GM18526 (cell line): ENCODE measurements around the gene CCDC192.

Experiments
- POLR2A ChIP-seq: IDR thresholded peaks from 3 replicates; pipeline ENCODE4 v1.6.1; 2011; ENCODE audit not compliant: insufficient read length; ENCODE audit errors: extremely low read depth

CCDC192 gene

GRCh38 chr5:127910307-127910956 is 207.2 kb downstream of the CCDC192 start:
- no peak for TF ChIP-seq POLR2A

GRCh38 chr5:127911619-127912018 is 208.4 kb downstream of the CCDC192 start:
- no peak for TF ChIP-seq POLR2A

GRCh38 chr5:127912411-127912810 is 209.2 kb downstream of the CCDC192 start:
- TF ChIP-seq POLR2A, result no peak

- TF ChIP-seq POLR2A, result no peak
Measured at GRCh38 chr5:127916885-127917573, 213.8 kb downstream of the CCDC192 start.

GRCh38 chr5:127919006-127919796 is 216.0 kb downstream of the CCDC192 start:
- TF ChIP-seq POLR2A, result no peak

GRCh38 chr5:127919818-127920217 is 216.6 kb downstream of the CCDC192 start:
- no peak for TF ChIP-seq POLR2A

GRCh38 chr5:127920936-127921335 is 217.7 kb downstream of the CCDC192 start:
- no peak for TF ChIP-seq POLR2A

GRCh38 chr5:127922603-127923002 is 219.4 kb downstream of the CCDC192 start:
- TF ChIP-seq POLR2A, result no peak

GRCh38 chr5:127923804-127924570 is 220.8 kb downstream of the CCDC192 start:
- TF ChIP-seq POLR2A, result no peak

- no peak for TF ChIP-seq POLR2A
Measured at GRCh38 chr5:127924606-127925005, 221.4 kb downstream of the CCDC192 start.

- TF ChIP-seq POLR2A, result no peak
Measured at GRCh38 chr5:127925916-127926315, 222.7 kb downstream of the CCDC192 start.

- no peak for TF ChIP-seq POLR2A
Measured at GRCh38 chr5:127926974-127927373, 223.8 kb downstream of the CCDC192 start.

- TF ChIP-seq POLR2A, result no peak
Measured at GRCh38 chr5:127928053-127928452, 224.9 kb downstream of the CCDC192 start.

GRCh38 chr5:127930311-127930710 is 227.1 kb downstream of the CCDC192 start:
- TF ChIP-seq POLR2A, result no peak

GRCh38 chr5:127931396-127931795 is 228.2 kb downstream of the CCDC192 start:
- no peak for TF ChIP-seq POLR2A
